RWPE1 (cell line): ENCODE measurements around the gene TIMM22.

Experiments
- CTCF ChIA-PET: fragments of 350-600 bp; sonication (Branson Sonifier 250); formaldehyde crosslinking; extraction: SDS; loops from one replicate; lab custom pipeline; 2021; lab: Yijun Ruan, JAX
- POLR2A ChIA-PET: fragments of 400-600 bp; formaldehyde crosslinking; extraction: SDS; loops from one replicate; lab custom pipeline; 2020; ENCODE audit warnings: antibody characterized with exemption; ENCODE audit not compliant: low non-redundant PET; lab: Yijun Ruan, JAX
- DNase-seq: peaks from one replicate; pipeline ENCODE4 v3.0.0; 2012; ENCODE audit warnings: low spot score
- H3K27ac ChIP-seq: fragments of 450-650 bp; 2 replicates; pipeline ENCODE4 v1.5.1; 2017
- TF ChIP-seq, protein P1 (sequence below): fragments of 450-650 bp; conservative IDR thresholded peaks from 2 replicates; pipeline ENCODE4 v1.5.1; 2017; ENCODE audit warnings: low read depth, mild to moderate bottlenecking

Gene TIMM22

GRCh38 chr17:979212-979538 is 17.8 kb upstream of the TIMM22 start:
- TF ChIP-seq, protein P1, sequence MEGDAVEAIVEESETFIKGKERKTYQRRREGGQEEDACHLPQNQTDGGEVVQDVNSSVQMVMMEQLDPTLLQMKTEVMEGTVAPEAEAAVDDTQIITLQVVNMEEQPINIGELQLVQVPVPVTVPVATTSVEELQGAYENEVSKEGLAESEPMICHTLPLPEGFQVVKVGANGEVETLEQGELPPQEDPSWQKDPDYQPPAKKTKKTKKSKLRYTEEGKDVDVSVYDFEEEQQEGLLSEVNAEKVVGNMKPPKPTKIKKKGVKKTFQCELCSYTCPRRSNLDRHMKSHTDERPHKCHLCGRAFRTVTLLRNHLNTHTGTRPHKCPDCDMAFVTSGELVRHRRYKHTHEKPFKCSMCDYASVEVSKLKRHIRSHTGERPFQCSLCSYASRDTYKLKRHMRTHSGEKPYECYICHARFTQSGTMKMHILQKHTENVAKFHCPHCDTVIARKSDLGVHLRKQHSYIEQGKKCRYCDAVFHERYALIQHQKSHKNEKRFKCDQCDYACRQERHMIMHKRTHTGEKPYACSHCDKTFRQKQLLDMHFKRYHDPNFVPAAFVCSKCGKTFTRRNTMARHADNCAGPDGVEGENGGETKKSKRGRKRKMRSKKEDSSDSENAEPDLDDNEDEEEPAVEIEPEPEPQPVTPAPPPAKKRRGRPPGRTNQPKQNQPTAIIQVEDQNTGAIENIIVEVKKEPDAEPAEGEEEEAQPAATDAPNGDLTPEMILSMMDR: no peak
- DNase-seq: no peak
- ChIA-PET POLR2A (no interaction called here), CTCF (interaction anchor here (1.0 to 3.4 kb wide), 2 partner anchors 100 to 184 kb away, joined by 5 to 32 read pairs; no protein-coding TSS in a partner anchor)
- peak overlapping the region; percentile 91 for H3K27ac ChIP-seq

- peak within 1 kb of the TSS; percentile 91 for H3K27ac ChIP-seq
- ChIA-PET CTCF (interaction anchor here (0.7 to 3.4 kb wide), 4 partner anchors 100 to 227 kb away, joined by 3 to 32 read pairs (median 8); no protein-coding TSS in a partner anchor), POLR2A (no interaction called here)
- peak; percentile 85 for DNase-seq
- TF ChIP-seq, protein P1: 0 out of 2 replicates have a peak, but pooled peaks have one; percentile 1
These were observed 17.2 kb upstream of the TIMM22 start, which contains the start of gene NXN for GRCh38 chr17:979539-980405. Gene NXN, minus strand, starts transcription at chr17:979776.

DNA sequence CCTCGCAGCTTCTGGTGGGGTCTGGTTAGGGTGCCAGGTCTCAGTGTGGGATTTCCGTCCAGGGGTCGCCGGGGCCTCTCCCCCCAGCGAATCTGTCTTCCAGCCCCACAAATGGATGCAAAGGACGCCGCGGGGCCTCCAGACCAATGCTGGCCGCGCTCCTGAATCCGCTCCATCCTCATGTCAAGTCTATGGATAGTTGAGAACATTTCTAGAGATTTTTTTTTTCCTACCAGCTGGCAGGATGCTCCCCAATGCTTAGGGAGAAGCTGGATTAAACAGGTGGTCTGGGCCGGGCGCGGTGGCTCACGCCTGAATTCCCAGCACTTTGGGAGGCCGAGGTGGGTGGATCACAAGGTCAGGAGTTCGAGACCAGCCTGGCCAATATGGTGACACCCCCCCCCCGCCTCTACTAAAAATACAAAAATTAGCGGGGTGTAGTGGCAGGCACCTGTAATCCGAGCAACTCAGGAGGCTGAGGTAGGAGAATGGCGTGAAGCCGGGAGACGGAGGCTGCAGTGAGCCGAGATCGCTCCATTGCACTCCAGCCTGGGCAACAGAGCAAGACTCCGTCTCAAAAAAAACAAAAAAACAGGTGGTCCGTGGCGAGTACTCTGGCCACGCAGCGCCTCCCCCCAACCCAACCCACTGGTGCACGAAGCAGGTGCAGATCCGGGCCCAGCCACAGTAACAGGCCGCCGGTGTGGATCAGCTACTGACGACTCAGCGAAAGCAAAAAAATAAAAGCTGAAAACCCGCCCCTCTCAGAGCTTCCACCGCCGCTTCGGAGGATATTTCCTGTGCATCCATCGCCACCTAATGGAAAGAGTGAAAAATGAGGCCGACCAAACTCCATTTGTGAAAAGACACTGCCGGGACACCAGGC is 16.3 kb upstream of the TIMM22 start:
- peak; percentile 77 for DNase-seq
- ChIA-PET POLR2A (interaction anchor here (0.6 kb wide), 1 partner anchor 185 kb away, joined by 4 read pairs; no protein-coding TSS in a partner anchor), CTCF (interaction anchor here (0.5 to 3.4 kb wide), 17 partner anchors 10 to 672 kb away, joined by 3 to 32 read pairs (median 4); no protein-coding TSS in a partner anchor)
- TF ChIP-seq, protein P1: peak; percentile 76
- H3K27ac ChIP-seq: peak overlapping the region; percentile 91

DNA sequence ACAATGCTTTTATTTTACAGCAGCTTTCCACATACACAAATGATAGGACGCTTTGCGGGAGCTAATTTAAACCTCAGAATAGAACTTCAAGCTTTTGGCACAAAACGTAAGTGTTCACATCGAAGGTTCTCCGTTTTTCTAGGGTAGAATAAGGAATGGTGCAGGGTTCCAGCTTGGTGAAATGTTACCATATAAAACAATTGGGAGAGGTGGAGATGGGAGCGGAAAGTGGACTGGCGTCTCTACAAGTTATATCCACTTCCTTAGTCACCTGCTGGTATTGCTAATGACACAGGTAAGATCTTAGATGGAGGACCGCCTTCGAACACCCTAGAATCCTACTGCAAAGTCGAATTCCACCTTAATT is 15.7 kb upstream of the TIMM22 start:
- ChIA-PET POLR2A (no interaction called here), CTCF (interaction anchor here (0.5 to 3.4 kb wide), 15 partner anchors 10 to 673 kb away, joined by 3 to 32 read pairs (median 4); no protein-coding TSS in a partner anchor)
- DNase-seq: no peak
- TF ChIP-seq, protein P1: no peak; the same call in 1 of the 2 replicates
- H3K27ac ChIP-seq: peak overlapping the region; percentile 91; the same call in 1 of the 2 replicates

- no peak for DNase-seq
- TF ChIP-seq, protein P1: no peak
- POLR2A ChIA-PET: no interaction called here
- no peak overlapping the region for H3K27ac ChIP-seq
- CTCF ChIA-PET: no interaction called here
These were observed 13.0 kb upstream of the TIMM22 start for GRCh38 chr17:983921-984320.
